Endothelial cell of hepatic sinusoid (primary cell): ENCODE results near the gene TMEM236.

Experiments used
- in situ Hi-C: cut with HindIII; loops from 2 replicates; pipeline ENCODE4 v1.10.0; 2017; ENCODE audit warnings: low sequenced_read_pairs

TMEM236 gene

DNA sequence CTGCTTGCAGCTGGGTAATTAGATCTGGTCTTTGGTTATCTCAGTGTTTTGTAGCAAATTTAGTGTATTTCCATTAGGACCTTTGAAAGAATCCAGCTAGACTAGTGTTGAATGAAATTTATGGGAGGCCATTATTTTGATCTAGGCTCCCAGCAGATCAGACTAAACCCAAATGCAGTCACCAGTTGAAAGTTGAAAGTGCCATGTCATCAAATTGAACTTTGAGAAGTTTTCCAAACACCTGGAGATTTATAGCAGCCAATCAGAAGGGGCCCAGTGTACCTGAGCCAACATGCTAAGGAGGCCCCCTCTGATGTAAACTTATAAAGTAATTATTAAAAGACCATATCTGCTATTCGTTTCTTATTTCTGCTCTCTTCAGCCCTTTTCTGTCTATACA is 11.3 kb upstream of the TMEM236 start:
- in situ Hi-C loops: no loop called here

DNA sequence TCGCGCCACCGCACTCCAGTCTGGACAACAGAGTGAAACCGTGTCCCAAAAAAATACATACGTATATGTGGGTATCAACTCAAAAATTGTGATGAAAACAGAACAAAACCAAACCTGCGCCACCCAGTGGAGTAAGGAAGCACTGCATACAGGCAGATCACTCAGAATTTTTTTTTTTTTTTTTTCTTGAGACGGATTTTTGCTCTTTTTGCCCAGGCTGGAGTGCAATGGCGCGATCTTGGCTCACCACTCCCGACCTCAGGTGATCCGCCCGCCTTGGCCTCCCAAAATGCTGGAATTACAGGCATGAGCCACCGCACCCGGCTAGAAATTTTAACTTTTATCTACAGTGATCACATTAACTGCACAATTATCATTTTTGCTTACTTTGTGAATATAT is 9.1 kb upstream of the TMEM236 start:
- in situ Hi-C loops: no loop called here

DNA sequence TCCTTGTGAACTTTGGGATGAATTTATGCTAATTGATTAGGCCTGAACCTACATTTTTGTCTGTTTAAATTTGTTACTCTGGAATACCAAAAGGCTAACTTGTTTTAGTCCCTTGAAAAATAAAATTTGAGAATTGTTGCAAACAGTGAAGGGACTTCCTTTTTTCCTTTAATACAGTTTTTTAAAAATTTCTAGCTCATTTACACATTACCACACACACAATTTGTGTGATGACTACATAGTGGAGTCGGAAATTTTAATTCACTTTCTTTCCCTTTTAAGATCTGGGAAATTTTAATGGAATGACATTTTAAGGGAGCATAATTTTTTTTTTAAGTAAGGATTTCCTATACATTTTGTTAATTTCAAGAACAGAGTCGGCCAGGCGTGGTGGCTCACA is 8.6 kb upstream of the TMEM236 start:
- in situ Hi-C loops: no loop called here

DNA sequence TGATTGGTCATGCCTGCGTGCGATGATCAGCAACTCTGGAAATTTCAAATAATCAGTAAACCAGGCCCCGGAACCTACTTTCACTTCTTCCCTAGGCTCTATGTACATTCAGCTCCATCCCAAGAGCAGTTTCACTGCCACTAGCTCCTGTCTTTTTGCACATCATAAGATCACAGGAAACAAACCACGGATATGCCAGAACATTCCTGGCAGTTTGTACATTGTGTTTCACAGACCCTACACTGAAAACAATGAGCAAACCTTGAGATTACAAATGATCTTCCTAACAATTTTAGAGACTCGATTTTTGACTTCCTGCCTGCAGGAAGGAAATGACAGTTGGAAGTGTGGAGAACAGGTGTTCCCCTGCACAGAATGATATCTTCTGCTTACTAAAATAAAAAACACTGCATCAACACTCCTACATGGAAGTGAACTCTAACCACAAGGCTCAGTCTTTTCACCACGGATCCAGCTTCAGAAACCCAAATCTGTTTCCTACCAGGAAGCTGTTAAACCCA is 7.6 kb upstream of the TMEM236 start:
- in situ Hi-C loops: no loop called here

DNA sequence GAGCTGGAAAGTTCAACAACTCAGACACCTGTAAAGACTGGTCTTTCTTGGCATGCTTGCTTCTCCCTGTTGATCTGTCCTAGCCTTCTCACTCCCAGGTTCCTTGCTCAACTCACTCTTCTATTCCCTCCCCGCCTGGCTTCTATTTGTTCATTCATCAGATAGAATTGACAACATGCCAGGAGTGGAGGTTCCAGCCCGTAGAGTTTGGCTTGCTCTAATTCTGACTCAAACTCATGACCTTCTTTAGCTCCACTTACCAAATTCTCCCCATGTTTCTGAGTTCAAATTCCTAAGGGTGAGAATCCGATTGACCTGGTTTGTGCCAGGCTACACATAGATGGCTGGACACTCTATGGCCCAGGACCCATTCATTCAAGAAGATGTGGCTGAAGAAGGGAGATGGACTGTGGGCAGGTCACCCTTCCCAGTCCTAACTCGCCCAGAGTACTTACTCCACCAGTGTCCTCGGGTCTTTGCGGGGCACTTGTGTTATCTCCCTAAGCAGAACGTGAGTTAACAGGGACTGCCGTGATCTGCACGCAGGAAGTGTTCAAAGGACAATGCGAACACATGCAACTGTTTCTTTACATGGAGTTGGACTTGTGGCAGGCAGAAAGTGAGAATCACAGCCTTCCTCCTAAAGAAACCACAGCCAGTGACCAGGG is 4.0 kb upstream of the TMEM236 start:
- in situ Hi-C loops: loop anchor here (5.0 kb wide), 1 partner anchor 56 kb away; no protein-coding TSS in a partner anchor

DNA sequence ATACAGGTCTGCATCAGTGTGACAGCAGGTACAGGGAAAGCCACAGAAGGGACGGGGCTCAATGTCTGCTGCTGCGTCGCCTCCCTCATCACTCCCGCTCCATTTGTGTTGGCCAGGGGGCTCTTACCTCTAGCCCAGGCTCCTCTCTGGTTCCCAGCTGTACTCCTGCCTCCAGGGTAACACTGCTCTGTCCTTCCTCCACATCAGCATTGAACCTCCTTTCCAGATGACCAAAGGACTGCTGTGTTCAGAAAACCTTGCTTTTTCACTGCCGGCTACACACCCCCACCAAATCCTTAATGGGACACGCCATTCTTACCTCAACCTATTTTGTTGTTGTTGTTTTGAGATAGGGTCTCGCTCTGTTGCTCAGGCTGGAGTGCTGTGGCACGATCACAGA is 2.1 kb upstream of the TMEM236 start:
- in situ Hi-C loops: loop anchor here (5.0 kb wide), 1 partner anchor 58 kb away; no protein-coding TSS in a partner anchor

DNA sequence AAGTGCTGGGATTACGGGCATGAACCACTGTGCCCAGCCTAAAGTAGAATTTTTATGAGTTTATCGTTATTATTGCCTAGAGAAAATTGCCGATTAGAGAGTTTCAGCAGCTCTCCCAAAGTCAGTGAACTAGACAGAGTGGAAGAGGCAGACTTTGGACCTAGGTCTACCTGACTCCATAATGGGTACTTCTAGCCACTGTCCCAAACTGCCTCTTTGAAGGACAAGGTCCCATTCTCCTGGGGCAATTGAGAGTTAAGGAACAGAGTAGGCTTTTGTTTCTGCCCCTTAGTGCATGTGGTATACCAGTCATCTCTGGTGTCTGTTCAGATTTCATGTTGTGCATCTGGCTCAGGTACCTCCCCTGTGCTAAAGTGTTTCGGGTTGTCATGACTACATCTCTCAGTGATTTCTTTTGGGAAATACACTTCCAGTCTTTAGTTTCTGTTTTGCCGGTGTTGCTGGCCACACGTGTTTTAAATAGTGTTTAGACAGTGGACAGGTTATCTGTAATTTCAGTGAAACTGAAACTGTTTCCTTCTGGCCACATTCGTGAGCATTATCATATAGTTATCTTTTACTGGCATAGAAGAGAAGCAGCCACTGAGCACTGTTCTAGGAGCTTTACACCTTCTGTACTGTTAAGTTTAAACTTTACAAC is 4.7 kb downstream of the TMEM236 start:
- in situ Hi-C loops: no loop called here

DNA sequence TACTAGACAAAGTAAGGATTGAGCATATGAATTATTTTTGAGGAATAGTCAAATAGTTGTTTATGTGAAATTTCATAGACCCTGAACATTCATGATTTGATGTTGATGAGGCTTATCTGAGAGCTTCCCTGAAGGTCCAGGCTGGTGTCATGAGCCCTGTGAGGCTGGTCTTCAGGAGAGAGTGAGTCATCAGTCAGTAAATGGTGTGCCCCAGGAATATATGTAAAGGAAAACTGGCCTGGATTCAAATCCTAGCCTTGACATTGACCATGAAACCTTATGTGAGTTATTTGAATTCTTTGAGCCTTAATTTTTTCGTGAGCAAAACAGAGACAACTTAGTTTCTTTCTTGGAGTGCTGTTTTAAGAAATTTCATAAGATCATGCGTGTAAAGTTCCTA is 6.2 kb downstream of the TMEM236 start:
- in situ Hi-C loops: no loop called here

DNA sequence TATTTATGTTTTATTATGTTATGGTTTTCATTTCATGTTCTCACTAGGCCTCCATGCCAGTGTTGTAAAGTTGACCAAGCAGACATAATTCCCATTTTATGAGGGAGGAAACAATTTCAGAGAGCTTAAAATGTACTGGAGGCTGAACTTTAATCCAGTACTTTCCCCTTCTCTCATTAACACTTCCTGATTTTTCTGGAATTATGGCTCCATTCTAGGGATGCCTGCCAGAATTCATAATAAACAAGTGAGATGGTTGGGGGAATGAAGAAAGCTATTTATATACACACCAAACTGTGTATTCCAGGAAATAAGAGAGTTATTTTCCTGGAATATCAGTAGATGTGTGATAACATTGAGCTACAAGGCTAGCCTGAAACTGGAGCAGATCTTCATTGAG is 6.9 kb downstream of the TMEM236 start:
- in situ Hi-C loops: no loop called here

DNA sequence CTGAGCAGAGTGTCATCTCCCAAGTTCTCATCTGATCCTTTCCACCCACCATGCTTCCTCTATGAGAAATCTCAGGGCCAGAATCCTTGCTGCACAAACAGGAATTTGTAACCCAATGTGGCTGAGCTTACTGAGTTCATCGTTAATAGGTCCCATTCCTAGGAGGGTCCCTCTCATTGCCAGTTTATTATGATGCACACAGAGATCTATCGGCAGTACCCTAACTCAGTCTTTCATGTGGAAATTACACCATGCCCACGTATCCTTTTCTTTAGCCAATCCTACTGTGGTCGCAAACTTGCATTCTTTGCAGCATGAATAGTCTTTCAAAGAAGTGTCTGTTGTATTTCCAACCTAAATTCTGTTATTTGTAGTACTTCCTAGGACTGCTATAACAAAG is 12.1 kb downstream of the TMEM236 start:
- in situ Hi-C loops: no loop called here

DNA sequence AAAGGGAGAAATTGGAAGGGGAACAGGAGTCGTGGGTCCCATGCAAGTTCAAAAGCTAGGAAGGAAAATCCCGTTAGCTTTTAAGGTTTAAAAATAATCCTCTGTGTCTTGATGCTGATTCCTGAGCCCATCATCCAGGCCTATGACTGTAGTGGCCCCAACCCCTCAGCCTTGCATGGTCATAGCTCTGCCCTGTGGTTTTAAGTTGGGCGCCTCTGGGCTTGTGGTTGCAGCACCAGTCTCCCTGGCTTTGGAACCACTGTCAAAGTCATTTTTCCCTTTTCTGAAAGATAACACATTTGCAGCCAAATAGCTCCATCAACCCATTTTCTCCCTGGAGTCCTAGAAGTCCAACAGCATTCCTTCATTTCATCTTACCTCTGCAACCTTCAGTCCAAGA is 13.6 kb downstream of the TMEM236 start:
- in situ Hi-C loops: no loop called here

DNA sequence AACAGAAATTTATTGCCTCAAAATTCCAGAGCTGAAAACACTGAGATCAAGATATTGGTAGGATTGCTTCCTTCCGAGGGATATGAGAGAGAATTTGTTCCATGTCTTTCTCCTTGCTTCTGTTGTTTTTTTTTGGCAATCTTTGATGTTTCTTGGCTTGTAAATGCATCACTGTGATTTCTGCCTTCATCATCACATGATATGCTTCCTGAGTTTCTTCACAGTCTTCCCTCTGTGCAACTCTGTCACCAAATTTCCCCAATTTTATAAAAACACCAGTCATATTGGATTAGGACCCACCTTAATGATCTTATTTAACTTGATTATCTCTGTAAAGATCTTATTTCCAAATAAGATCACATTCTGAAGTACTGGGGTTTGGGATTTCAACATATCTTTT is 14.7 kb downstream of the TMEM236 start:
- in situ Hi-C loops: no loop called here

DNA sequence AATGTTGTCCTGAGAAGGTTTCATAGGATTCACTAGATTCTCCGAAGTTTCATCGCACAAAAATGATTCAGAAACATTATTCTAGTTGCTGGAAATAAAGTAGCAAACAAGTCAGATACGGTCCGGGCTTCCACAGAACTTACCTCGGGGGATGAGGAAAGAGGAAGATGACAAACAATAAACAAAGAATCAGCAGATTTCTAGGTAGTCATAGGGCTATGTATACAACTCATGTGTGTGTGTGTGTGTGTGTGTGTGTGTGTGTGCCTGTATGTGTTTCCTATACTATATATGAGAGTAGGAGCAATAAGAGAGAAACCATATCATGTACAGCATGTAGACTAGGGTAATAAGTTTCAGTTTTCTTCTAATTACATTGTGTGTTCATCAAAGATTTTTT is 16.5 kb downstream of the TMEM236 start:
- in situ Hi-C loops: no loop called here

DNA sequence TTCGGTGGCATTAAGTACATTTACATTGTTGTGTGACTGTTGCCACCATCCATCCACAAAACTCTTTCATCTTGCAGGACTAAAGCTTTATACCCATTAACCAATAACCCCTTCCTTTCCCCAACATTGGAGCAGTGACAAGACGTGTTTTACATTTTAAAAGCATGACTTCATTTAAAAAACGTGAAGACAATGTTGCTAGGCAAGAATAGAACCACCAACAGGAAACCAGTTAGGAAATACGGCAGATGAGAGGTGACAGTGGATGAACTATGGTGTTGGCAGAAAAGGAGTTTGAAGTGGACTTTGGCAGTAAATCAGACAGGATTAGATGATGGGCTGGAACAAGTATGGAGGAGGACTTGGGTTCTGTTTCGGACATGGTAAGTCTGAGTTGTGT is 17.0 kb downstream of the TMEM236 start:
- in situ Hi-C loops: no loop called here

DNA sequence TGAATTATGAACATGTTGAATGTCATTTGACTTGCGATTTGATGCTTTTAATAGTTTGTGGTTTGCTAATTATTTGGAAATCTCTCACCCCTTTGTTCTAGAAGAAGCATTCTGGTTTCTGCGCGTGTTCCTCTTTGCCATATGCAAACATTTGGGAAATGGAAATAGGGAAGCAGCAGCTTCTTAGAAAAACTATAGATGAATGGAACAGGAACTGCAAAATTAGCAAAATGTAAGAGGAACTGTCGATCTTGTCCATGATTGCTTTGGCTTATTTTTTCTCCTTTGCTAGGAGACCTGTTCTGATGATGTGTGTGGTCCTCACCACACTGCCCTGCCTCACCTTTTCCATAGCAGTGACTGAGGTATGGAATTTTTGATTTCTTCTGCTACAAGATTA is 19.0 kb downstream of the TMEM236 start:
- in situ Hi-C loops: no loop called here

DNA sequence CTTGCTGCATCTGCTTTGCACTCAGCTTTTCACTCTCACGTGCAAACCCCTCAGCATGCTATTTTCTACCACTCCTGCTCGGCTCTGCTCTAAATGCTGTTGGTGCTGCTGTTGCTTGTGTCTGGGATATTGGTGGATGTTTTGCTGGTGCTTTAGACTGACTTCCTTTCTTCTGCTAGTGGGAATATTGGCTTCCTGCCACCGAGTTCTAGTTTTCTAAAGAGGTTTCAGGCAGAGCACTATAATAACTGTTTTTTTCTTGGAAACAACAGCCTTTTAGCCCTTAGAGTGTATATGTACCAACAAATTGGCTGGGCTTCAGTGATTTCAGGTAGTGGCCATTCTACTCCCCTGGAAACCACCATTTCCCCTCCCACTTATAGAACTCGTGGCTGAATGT is 27.8 kb downstream of the TMEM236 start:
- in situ Hi-C loops: no loop called here

DNA sequence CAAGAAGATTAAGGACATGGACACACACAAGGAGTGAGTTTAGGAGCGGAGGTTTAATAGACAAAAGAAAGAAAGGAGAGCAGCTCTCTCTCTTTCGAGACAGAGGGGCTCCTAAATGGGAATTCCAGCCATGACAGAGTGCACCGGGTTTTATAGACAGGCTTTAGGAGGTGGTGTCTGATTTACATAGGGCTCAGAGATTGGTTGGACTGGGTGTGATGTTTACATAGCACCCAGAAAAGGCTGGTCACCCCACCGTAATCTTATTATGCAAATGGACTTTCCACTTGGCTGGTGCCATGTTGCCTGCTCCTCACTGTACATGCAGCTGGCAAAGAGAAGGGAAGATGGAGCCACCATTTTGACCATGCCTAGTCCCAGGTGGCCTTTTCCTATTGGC is 28.7 kb downstream of the TMEM236 start:
- in situ Hi-C loops: no loop called here

DNA sequence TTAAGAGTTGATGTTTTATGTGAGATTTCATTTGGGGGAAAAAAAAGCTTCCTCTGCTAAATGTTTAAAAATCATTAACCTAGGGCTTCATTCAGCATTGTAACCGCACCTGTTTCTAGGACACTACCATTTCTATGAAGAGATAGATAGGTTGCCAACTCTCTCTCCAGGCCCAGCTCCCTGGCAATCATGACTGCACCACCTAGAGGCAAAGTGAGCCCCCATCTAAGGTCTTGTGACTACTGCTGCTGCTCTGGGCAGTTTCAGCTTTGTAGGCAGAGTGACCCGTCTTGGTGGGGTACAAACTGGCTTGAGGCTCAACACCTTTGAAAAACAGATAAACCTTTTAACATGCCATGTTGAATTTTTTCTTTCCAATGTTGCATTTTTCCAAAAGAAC is 29.9 kb downstream of the TMEM236 start:
- in situ Hi-C loops: no loop called here

DNA sequence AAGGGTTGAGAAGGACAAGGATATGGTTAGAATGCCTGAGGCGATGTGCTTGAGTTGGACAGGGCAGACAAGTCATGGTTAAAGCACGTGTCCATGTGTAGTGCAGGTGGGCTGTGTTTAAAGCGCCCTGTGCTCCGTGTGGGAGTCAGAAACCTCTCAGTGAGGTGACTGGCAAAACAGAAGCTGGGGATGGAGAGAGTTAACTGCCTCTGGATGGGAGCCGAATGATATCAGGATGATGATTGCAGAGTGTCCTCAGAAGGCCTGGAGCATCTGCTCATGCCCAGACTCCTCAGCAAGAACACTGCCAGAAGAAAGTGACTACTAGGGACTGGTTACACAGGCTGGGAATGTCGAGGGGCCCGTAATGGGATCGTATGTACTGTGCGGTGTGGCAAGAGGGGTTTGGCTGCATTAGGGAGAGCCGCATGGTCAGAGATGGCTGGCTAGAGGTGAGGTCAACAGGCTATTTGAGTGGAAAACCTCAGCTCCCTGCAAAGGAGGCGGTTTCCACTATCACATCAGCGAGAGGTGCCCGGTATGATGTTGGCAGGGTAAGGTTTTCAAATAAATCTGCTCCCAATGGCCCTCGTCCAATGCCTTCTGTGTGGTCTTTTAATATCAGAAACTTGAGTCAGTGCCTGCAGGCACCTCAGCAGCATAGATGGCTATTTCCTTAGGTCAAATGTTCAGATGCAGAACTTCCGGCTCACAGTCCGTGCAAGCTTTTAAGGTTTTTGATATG is 31.1 kb downstream of the TMEM236 start:
- in situ Hi-C loops: no loop called here

DNA sequence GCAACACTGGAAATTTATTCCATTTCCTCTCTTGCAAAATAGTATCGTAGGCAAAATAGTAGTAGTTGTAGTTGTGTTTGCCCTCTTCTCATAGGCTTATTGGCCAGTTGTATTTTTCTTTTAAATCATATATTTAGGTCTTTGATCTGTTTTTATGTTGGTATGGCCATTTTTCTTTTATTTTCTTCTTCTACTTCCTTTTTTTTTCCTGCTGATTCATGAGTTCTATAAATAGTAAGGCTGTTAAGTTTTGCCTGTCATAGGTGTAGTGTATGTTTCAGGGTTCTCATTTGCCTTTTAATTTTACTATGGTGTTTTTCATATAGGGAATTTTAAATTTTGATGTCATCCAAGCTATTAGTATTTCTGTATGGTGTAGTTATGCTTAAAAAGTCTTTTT is 31.8 kb downstream of the TMEM236 start:
- in situ Hi-C loops: no loop called here

DNA sequence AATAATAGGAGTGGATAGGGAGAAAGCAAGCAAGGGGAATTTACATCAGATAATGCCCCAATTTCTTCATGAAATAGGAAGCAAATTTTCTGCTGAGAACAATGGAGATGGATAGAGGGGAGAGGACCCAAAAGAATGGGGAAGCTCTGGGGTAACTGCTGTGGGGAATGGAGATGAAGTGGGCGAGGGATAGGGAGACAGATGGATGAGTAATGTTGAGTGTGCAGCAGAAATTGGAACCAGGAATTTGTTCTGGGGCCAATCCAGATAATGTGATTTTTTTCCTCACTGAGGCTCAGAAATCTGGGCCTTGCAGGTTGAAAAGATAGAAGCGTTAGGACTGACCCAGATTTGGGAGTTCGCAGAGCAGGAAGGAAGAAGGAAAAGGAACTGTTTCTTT is 32.7 kb downstream of the TMEM236 start:
- in situ Hi-C loops: no loop called here
